GM12878 (cell line): ENCODE data around the gene DNAH17. TPM values are rescaled to one million over a fixed set of nuclear protein-coding genes. Genes with fewer than 3 reads are reported as not detected.
"Not testable (repeated sequence)": the region's sequence is repeated elsewhere in the genome, so short reads cannot be mapped to it uniquely, and the experiment has no call there.

Experiments
- ATAC-seq: fragments of 200-7000 bp; cut with Tn5 transposase; 3 replicates; pipeline ENCODE4 v1.9.1; 2020; ENCODE audit warnings: mild to moderate bottlenecking, moderate library complexity
- BruUV-seq: library from RNA; stranded (reverse); fragments of 400-500 nt; replicated peaks from 2 replicates; lab custom pipeline; 2021; lab: Mats Ljungman, UMichigan
- CTCF ChIA-PET: fragments of 300-600 bp; sonication (Branson Sonifier 250); formaldehyde crosslinking; extraction: SDS; loops from one replicate; lab custom pipeline; 2021; ENCODE audit warnings: inconsistent platforms; lab: Yijun Ruan, JAX
- POLR2A ChIA-PET: fragments of 350-600 bp; formaldehyde crosslinking; extraction: SDS; loops from one replicate; lab custom pipeline; 2021; ENCODE audit warnings: inconsistent platforms; lab: Charles Lee
- RAD21 ChIA-PET: fragments of 300-600 bp; sonication (Branson Sonifier 250); formaldehyde crosslinking; loops from one replicate; lab custom pipeline; 2023; ENCODE audit warnings: antibody characterized with exemption; ENCODE audit not compliant: unreplicated experiment; lab: Charles Lee
- SMC1A ChIA-PET: fragments of 300-600 bp; sonication (Branson Sonifier 250); formaldehyde crosslinking; loops from one replicate; lab custom pipeline; 2023; ENCODE audit not compliant: unreplicated experiment, uncharacterized antibody; lab: Charles Lee
- DNase-seq: peaks from one replicate; pipeline ENCODE4 v3.0.0-alpha.2; 2011; ENCODE audit warnings: low read depth, low spot score
- FAIRE-seq: peaks from 3 replicates; lab custom pipeline; 2011; peaks lifted over from hg19 to GRCh38; lab: Jason Lieb, UNC
- H2AFZ ChIP-seq: 2 replicates; pipeline ENCODE4 v1.6.0; 2011; ENCODE audit warnings: low read depth, low read length, control low read depth; ENCODE audit not compliant: control insufficient read depth
- H3K27ac ChIP-seq: 2 replicates; pipeline ENCODE4 v1.5.1; 2011; ENCODE audit warnings: control low read depth; ENCODE audit not compliant: control insufficient read depth, insufficient read depth
- H3K27me3 ChIP-seq, 2 experiments: replicated peaks in 1 of 2; 2 replicates each; pipeline versions ENCODE4 v1.6.0 to v1.6.1; 2011; ENCODE audit warnings: low read length in 1 of 2; ENCODE audit not compliant: control insufficient read depth in 2 of 2, insufficient read depth in 2 of 2
- H3K36me3 ChIP-seq, 2 experiments: 2 replicates each; pipeline ENCODE4 v1.5.1; 2011; ENCODE audit warnings: low read length in 1 of 2; ENCODE audit not compliant: control insufficient read depth in 2 of 2, insufficient read depth in 2 of 2
- H3K4me1 ChIP-seq: 2 replicates; pipeline ENCODE4 v1.6.1; 2011; ENCODE audit warnings: mild to moderate bottlenecking, low read length, moderate library complexity, mixed read lengths; ENCODE audit not compliant: control insufficient read depth, insufficient read depth
- H3K4me2 ChIP-seq: 2 replicates; pipeline ENCODE4 v1.6.0; 2011; ENCODE audit warnings: control low read depth; ENCODE audit not compliant: control insufficient read depth, insufficient read depth
- H3K4me3 ChIP-seq: fragments of 200-600 bp; sonication (generic); 2 replicates; pipeline ENCODE4 v1.5.1; 2016
- H3K79me2 ChIP-seq: 2 replicates; pipeline ENCODE4 v1.6.0; 2011; ENCODE audit warnings: low read length; ENCODE audit not compliant: control insufficient read depth, insufficient read depth
- H3K9ac ChIP-seq: 2 replicates; pipeline ENCODE4 v1.8.0; 2011; ENCODE audit warnings: low read length, control low read depth, mixed read lengths; ENCODE audit not compliant: control insufficient read depth, insufficient read depth
- H3K9me3 ChIP-seq: replicated peaks from 3 replicates; pipeline ENCODE4 v1.5.1; 2011; ENCODE audit warnings: mild to moderate bottlenecking, low read length; ENCODE audit not compliant: control insufficient read depth, insufficient read depth
- H4K20me1 ChIP-seq: 2 replicates; pipeline ENCODE4 v1.6.0; 2011; ENCODE audit not compliant: control insufficient read depth, insufficient read depth
- PML ChIP-seq: IDR thresholded peaks from 2 replicates; pipeline ENCODE4 v1.6.1; 2012; ENCODE audit warnings: low read length, inconsistent platforms
- REST ChIP-seq: IDR thresholded peaks from 2 replicates; pipeline ENCODE4 v1.6.1; 2012; ENCODE audit warnings: mild to moderate bottlenecking, low read depth, low read length
- STAT1 ChIP-seq: fragments of 450-650 bp; conservative IDR thresholded peaks from 2 replicates; pipeline ENCODE4 v1.6.1; 2014; ENCODE audit warnings: antibody characterized with exemption, mild to moderate bottlenecking
- TCF3 ChIP-seq: IDR thresholded peaks from 2 replicates; pipeline ENCODE4 v1.6.1; 2012; ENCODE audit warnings: low read depth, mild to moderate bottlenecking, low read length, borderline replicate concordance; ENCODE audit not compliant: insufficient read depth
- ZNF592 ChIP-seq: fragments of 450-650 bp; IDR thresholded peaks from 2 replicates; pipeline ENCODE4 v1.6.1; 2017; ENCODE audit warnings: mild to moderate bottlenecking, moderate library complexity
- WGBS: methylation state at CpG from one replicate; pipeline ENCODE4 v1.1.6; 2016; ENCODE audit warnings: low lambda C conversion rate; ENCODE audit not compliant: insufficient replicate concordance, insufficient coverage; ENCODE audit errors: missing lambda C conversion rate; 5-methylcytosine and 5-hydroxymethylcytosine counted together
- in situ Hi-C: fragments of 300-500 bp; cut with MboI; formaldehyde crosslinking; loops from 9 replicates; pipeline ENCODE4 v1.14.3; 2018; ENCODE audit warnings: mixed read lengths
- intact Hi-C: fragments of 100-400 bp; cut with micrococcal nuclease; formaldehyde crosslinking; loops from one replicate; pipeline ENCODE4 v1.14.2; 2022; ENCODE audit not compliant: unreplicated experiment
- polyA plus RNA-seq, 11 experiments: library from polyadenylated mRNA; depleted of rRNA in 4 of 11; unstranded in 6 of 11; stranded (reverse) in 5 of 11; fragments of >200 nt; fragmentation: Nextera tagmentation in 4 of 11; fragmentation: Illumina TruSeq in 1 of 11; extraction: Ambion mirVana in 4 of 11; extraction: Trizol in 1 of 11; gene quantifications; 1 replicate in 1 of 11; 2 replicates in 10 of 11; pipeline versions ENCODE4 v1.2.1 to v1.2.3, GENCODE V29; 2011 to 2016; ENCODE audit warnings: inconsistent platforms in 2 of 11, missing spikeins in 2 of 11, low read depth in 1 of 11
- total RNA-seq, 4 experiments: library from RNA; depleted of rRNA in 3 of 4; stranded (reverse); fragments of >200 nt in 3 of 4; fragmentation: Illumina TruSeq in 1 of 4; extraction: Trizol in 1 of 4; gene quantifications; 2 replicates each; pipeline versions ENCODE4 v1.2.1 to v1.2.3, GENCODE V29; 2013 to 2021

The DNAH17 gene
- total and polyA plus RNA-seq, 10 of the 15 experiments (the other 5 are each of a cell fraction or from before 2014, with no cell fraction given), result 0.16 to 2.9 (median 0.56) TPM

GRCh38 chr17:78466786-78467715 is 110.1 kb downstream of the DNAH17 start (continued):
- TF ChIP-seq ZNF592 (no peak), STAT1 (no peak), REST (no peak), PML (no peak), TCF3 (no peak)

- SMC1A ChIA-PET, H2AFZ ChIP-seq, BruUV-seq, H3K9me3 ChIP-seq, intact Hi-C loops, RAD21 ChIA-PET, CTCF ChIA-PET, H3K4me2 ChIP-seq, H3K9ac ChIP-seq, H3K27me3 ChIP-seq, FAIRE-seq, H3K4me3 ChIP-seq, POLR2A ChIA-PET, in situ Hi-C loops, H3K4me1 ChIP-seq, H3K27ac ChIP-seq, H4K20me1 ChIP-seq, DNase-seq, H3K79me2 ChIP-seq, H3K36me3 ChIP-seq, ATAC-seq: not testable (repeated sequence)
- 46% methylated on average over 19 of the region's 19 CpGs for WGBS
These were observed 110.9 kb downstream of the DNAH17 start for GRCh38 chr17:78466109-78466785.
